Measurements from ENCODE around the gene E2F2.

- TF ChIP-seq, protein P1, sequence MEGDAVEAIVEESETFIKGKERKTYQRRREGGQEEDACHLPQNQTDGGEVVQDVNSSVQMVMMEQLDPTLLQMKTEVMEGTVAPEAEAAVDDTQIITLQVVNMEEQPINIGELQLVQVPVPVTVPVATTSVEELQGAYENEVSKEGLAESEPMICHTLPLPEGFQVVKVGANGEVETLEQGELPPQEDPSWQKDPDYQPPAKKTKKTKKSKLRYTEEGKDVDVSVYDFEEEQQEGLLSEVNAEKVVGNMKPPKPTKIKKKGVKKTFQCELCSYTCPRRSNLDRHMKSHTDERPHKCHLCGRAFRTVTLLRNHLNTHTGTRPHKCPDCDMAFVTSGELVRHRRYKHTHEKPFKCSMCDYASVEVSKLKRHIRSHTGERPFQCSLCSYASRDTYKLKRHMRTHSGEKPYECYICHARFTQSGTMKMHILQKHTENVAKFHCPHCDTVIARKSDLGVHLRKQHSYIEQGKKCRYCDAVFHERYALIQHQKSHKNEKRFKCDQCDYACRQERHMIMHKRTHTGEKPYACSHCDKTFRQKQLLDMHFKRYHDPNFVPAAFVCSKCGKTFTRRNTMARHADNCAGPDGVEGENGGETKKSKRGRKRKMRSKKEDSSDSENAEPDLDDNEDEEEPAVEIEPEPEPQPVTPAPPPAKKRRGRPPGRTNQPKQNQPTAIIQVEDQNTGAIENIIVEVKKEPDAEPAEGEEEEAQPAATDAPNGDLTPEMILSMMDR (conservative IDR thresholded peaks at IDR 0.05; ENCODE audit: low read depth, low read length), result no peak
- TF ChIP-seq EZH2 (IDR thresholded peaks at IDR 0.05; ENCODE audit: borderline replicate concordance, low read depth, low read length, poor library complexity, severe bottlenecking), result no peak
These were observed 46.3 kb upstream of the E2F2 start for GRCh38 chr1:23577056-23578004.

All from A673 (cell line).